HG02884 (cell line): ENCODE measurements around the gene MET.
A peak's percentile ranks its signal among the peaks of the same experiment; 100 is the strongest.
"Not testable (repeated sequence)": the region's sequence is repeated elsewhere in the genome, so short reads cannot be mapped to it uniquely, and the experiment has no call there.

ENCODE experiments used
- ATAC-seq: cut with Tn5 transposase; IDR thresholded peaks from one replicate; pipeline ENCODE4 v1.9.1; 2021; ENCODE audit warnings: mild to moderate bottlenecking, moderate library complexity; ENCODE audit not compliant: unreplicated experiment

Gene MET

GRCh38 chr7:116671681-116672595 is at the start of gene MET:
Gene MET (plus strand): TSS chr7:116672196. CDS start chr7:116699085, 26,889 bp downstream.
- ATAC-seq = peak; percentile 93

DNA sequence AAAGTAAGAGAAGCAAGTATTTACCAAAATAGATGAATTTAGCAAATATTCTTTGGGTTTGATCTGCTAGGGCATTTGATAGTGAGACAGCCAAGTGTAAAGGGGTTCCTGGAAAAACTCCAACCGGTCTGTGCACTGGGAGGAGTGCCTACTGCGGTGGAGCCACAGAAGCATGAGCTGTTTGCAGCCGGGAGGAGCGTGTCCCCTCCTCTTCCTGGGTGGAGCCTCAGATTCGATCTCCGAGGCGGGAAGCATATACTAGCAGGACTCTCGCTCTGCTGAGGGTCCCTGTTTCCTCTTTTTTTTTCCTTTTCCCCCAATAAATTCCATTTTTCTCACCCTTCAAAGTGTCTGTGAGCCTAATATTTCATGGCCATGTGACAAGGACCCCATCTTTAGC is 45.1 kb upstream of the MET start:
- no peak for ATAC-seq

DNA sequence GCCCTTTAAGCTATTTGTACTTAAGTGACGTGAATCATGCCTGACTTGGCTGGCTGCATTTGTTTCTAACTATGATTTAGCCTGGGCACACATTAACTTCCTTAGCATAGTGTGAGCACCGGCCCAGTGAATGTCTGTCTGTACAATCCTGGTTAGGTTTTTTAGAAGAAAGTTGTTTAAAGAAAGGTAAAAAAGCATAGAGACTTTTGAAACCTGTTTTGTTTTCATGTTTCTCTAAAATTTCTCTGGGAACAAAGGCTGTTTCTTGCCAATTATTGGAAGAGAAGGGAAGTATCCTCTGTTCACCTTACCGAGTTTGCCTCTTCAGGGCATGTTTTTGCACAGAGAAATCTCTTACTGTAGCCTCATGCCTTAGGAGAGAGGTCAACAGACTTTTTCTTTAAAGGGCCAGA is 42.9 kb upstream of the MET start:
- ATAC-seq = no peak

DNA sequence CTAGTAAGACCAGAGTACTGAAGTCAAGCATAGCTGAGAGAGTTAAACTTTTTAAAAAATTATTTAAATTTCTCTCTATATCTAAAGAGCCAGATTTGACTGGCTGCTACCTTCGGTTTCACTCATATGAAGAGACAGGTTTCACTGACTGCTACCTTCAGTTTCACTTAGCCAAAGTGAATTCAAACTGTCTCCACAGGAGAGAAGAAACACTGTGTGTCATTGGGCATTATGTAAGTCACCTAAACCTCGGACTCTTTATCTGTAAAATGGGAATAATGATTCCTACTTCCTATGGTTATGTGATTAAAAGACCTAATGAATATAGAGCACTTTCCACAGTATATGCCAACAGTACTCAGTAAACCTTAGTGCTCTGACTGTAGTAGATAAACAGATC is 41.6 kb upstream of the MET start:
- peak; percentile 88 for ATAC-seq

DNA sequence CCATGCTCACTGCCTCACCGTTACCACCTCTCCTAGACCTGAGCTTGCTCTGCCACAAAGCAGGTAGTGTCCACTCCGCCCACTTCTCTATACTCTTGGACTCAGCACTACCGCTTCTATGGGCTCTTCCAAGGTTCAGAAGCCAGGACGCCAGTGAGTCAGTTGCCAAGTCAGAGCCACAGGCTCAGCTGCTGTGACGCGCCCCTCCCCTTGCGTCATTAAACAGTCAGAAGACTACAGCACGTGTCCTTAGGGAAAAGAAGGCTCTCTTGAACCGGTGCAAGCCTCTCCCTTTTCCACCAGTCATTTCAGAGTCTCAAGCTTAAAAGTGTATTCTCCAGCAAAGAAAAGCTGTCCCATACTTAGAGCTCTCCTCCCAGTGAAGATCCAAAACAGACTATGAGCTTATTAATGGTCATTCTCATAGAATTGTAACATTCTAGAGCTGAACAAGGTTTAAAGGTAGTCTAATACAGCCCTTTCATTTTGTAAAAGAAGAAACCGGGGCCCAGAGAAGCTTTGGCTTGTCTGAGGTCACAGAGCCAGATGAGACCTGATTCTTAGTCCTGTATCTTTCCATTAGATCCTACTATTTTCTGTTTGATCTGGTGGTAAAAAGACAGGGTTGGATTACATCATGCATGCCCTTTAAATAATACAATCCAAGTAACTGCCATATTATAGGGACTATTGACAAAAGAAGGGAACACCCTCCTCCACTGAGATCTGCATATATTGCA is 40.9 kb upstream of the MET start:
- ATAC-seq = no peak

GRCh38 chr7:116631676-116632075 is 40.3 kb upstream of the MET start:
- ATAC-seq = no peak

DNA sequence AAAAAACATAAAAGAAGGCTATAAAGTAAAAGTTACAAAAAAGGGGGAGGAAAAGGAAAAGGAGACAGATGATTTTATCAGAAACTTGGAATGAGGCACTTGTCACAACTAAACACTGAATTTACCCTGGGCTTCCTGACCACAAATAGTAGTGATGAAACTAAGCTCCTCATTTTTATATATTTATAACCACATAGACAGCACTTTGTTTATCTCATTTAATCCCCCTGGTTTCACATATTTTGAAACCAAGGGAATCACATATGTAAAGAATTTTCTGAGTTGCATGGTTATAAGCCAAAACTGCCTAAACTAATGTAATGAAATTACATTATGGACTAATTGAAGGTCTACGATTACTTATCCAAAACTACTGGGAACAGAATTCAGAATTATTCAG is 39.6 kb upstream of the MET start:
- ATAC-seq = no peak

- peak; percentile 57 for ATAC-seq
Observed at GRCh38 chr7:116633131-116633988, 38.6 kb upstream of the MET start.

- ATAC-seq = no peak
Observed at GRCh38 chr7:116636997-116637396, 35.0 kb upstream of the MET start.

- ATAC-seq = not testable (repeated sequence)
Observed at GRCh38 chr7:116638592-116638991, 33.4 kb upstream of the MET start.

GRCh38 chr7:116641551-116642153 is 30.3 kb upstream of the MET start:
- no peak for ATAC-seq

- ATAC-seq = not testable (repeated sequence)
Observed at GRCh38 chr7:116643148-116643547, 28.8 kb upstream of the MET start.

- ATAC-seq = no peak
Observed at GRCh38 chr7:116644628-116645027, 27.4 kb upstream of the MET start.

- no peak for ATAC-seq
Observed at GRCh38 chr7:116647290-116647689, 24.7 kb upstream of the MET start.

DNA sequence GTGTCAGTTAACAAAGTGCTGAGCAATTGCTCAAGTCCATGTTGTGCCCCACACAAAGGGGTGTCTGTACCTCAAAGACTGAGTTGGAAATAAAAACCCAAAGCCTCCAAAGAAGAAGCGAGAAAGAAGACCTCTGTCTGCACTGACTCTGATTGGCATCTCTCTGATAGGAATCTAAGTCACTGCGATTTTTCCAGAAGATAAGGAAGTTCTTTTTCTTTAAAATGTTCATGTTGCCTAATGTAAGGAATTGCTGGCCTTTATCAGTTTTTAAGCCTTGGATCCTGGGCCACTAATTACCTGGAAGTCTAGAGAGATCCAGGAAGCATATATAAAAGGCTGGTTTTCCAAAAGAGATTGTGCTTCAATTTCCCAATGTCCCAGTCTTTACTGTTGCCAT is 24.1 kb upstream of the MET start:
- ATAC-seq = no peak

- no peak for ATAC-seq
Observed at GRCh38 chr7:116650436-116650835, 21.6 kb upstream of the MET start.

GRCh38 chr7:116652793-116653192 is 19.2 kb upstream of the MET start:
- no peak for ATAC-seq

GRCh38 chr7:116653204-116653603 is 18.8 kb upstream of the MET start:
- ATAC-seq = no peak

DNA sequence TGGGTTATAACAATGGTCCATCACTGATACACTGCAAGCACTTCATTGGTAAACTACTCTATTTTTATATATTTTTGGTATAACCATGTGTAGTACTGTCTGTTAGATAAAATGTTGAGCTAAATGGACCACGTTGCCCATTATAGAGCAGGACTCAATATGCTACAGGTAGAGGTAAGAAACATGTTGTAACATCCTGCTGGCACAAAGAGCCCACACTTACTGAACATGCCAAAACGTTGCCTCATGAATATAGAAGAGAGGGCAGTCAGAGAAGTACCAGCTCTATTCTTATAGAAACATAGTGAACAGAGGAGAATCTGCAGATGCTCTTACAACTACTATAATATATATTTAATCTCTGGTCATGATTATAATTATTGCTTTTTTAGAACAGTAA is 18.4 kb upstream of the MET start:
- no peak for ATAC-seq

DNA sequence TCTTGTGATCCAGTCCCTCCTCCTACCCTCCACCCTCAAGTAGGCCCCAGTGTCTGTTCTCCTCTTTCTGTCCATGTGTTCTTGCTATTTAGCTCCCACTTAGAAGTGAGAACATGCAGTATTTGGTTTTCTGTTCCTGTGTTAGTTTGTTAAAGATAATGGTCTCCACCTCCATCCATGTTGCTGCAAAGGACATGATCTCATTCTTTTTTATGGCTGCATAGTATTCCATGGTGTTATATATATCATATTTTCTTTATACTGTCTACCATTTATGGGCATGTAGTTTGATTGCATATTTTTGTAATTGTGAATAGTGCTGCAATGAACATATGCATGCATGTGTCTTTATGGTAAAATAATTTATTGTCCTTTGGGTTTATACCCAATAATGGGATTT is 12.7 kb upstream of the MET start:
- not testable (repeated sequence) for ATAC-seq

DNA sequence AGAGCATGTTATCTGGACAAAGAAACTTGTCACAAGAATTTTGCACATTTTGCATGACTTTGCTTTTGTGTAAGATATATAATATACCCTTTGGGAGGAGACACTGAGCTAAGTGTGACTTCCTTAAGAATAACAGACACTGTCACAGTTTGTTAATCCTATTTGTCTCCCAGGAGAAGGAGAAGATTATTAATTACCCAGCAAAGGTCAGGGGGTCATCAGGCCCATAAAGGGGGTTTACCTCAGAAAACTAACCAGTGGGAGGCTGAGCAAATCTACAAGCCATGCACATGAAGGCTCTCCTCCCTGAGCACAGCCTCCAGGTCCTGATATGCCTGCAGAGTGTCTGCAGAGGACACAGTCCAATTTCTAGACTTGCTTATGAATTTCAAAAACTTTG is 10.1 kb upstream of the MET start:
- ATAC-seq = no peak
